Naive thymus-derived CD8-positive, alpha-beta T cell (primary cell): Measurements from ENCODE around the gene SLC19A1. TPM values are rescaled to one million over a fixed set of nuclear protein-coding genes. Genes with fewer than 3 reads are reported as not detected.

Experiments used
- ATAC-seq, 2 donors: fragments of 150-1000 bp; cut with Tn5 transposase in 1 of 2; sonication (Bioruptor Pico), chemical (Tn5 transposase) in 1 of 2; 1 replicate in 1 of 2; 2 replicates in 1 of 2; pipeline ENCODE4 v1.10.0; 2021; ENCODE audit warnings: mild to moderate bottlenecking in 2 of 2, moderate library complexity in 2 of 2
- POLR2A ChIA-PET: fragments of 350-600 bp; sonication (Branson Sonifier 250); formaldehyde crosslinking; loops from one replicate; lab custom pipeline; 2021; ENCODE audit warnings: antibody characterized with exemption; lab: Charles Lee
- DNase-seq, 10 donors: peaks; one replicate each; pipeline versions ENCODE4 v3.0.0 to v3.0.0-alpha.2; 2020 to 2022
- H3K27ac Mint-ChIP-seq, 10 donors: one replicate each; pipeline ENCODE4 v1.8.0; 2020 to 2022; ENCODE audit warnings: mild to moderate bottlenecking in 10 of 10, mixed read lengths in 10 of 10, moderate library complexity in 4 of 10, inconsistent platforms in 1 of 10
- H3K27me3 Mint-ChIP-seq, 5 donors: one replicate each; pipeline ENCODE4 v1.8.0; 2021 to 2022; ENCODE audit warnings: mixed read lengths in 5 of 5
- H3K36me3 Mint-ChIP-seq, 3 donors: one replicate each; pipeline ENCODE4 v1.8.0; 2020 to 2022; ENCODE audit warnings: mixed read lengths in 3 of 3, mild to moderate bottlenecking in 2 of 3, inconsistent platforms in 1 of 3
- H3K4me1 Mint-ChIP-seq, 4 donors: one replicate each; pipeline ENCODE4 v1.8.0; 2021 to 2022; ENCODE audit warnings: mixed read lengths in 4 of 4
- H3K4me3 Mint-ChIP-seq, 10 donors: one replicate each; pipeline ENCODE4 v1.8.0; 2020 to 2022; ENCODE audit warnings: mild to moderate bottlenecking in 10 of 10, mixed read lengths in 10 of 10, moderate library complexity in 6 of 10, inconsistent platforms in 1 of 10
- H3K9me3 Mint-ChIP-seq, 9 donors: one replicate each; pipeline ENCODE4 v1.8.0; 2020 to 2022; ENCODE audit warnings: mixed read lengths in 9 of 9, mild to moderate bottlenecking in 3 of 9, inconsistent platforms in 1 of 9, moderate library complexity in 1 of 9
- polyA plus RNA-seq, 3 donors: library from polyadenylated mRNA; unstranded; fragments of 300-500 nt; fragmentation: Illumina TruSeq; gene quantifications; one replicate each; pipeline ENCODE4 v1.2.3, GENCODE V29; 2021
- total RNA-seq, 8 experiments: library from RNA in 2 of 8; stranded (reverse) in 2 of 8; gene quantifications; one replicate each; pipeline ENCODE4 v1.2.3 and lab custom pipeline; 2021 to 2026

The SLC19A1 gene
- total and polyA plus RNA-seq, 5 experiments from 2014 or later, result 4.6 to 14.4 (median 10.2) TPM

GRCh38 chr21:45582128-45582527 lies 39.9 kb upstream of the SLC19A1 start:
- DNase-seq (no peak), ATAC-seq (no peak)
- POLR2A ChIA-PET, result no interaction called here
- Mint-ChIP-seq H3K27ac (no peak overlapping the region), H3K4me1 (no peaks in the 10 kb centered on the region), H3K36me3 (peaks cover 0 to 16% (median 8%) of the 10 kb centered on the region in 3 donors), H3K27me3 (peaks cover 0 to 19% (median 11%) of the 10 kb centered on the region in 5 donors), H3K4me3 (no peak overlapping the region), H3K9me3 (peaks cover 6 to 30% (median 15%) of the 10 kb centered on the region in 9 donors)

GRCh38 chr21:45581322-45581712 lies 39.1 kb upstream of the SLC19A1 start:
- Mint-ChIP-seq H3K36me3 (peaks cover 0 to 8% (median 5%) of the 10 kb centered on the region in 3 donors), H3K4me3 (no peak overlapping the region), H3K27me3 (peaks cover 0 to 12% (median 8%) of the 10 kb centered on the region in 5 donors), H3K27ac (no peak overlapping the region), H3K9me3 (peaks cover 3 to 22% (median 7%) of the 10 kb centered on the region in 9 donors), H3K4me1 (no peaks in the 10 kb centered on the region)
- ATAC-seq (no peak), DNase-seq (no peak)
- POLR2A ChIA-PET, result no interaction called here

DNA sequence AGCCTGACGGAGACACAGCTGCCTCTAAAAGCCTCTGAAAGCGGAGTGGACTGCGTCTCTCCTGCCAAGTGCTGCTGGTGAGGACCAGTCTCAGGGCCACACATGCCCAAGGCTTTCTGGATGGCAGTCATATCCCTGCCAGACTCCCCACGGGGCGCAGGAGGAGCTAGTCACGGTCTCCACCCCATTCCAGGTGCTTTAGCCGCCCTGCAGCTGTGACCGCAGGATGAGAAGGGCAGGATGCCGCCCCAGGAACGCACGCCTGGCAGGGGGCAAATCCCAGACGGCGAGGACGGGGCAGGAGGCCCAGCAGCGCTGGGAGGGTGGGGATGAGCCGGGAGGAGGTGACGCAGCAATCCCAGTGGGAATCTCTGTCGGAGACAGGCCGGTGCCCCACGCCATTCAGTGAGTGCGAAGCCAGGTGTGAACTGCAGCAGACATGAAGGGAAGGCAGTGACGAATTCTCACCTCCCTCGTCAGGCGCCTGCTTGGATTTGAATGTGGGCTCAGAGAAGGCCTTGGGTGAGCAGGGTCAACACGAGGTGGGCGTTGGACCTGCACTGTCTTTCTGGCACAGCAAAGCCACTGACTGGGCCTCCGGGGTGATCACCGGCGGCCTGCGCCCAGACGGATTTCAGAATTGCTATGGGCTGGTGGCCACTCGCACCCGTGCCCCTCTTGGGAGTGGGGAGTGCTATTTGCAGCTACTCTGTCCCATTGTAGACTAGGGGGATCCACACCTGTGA lies 38.5 kb upstream of the SLC19A1 start:
- Mint-ChIP-seq H3K4me1 (no peaks in the 10 kb centered on the region), H3K9me3 (peaks cover 0 to 17% (median 3%) of the 10 kb centered on the region in 9 donors), H3K36me3 (peaks cover 0 to 5% (median 5%) of the 10 kb centered on the region in 3 donors), H3K27me3 (peaks cover 0 to 9% (median 7%) of the 10 kb centered on the region in 5 donors), H3K4me3 (no peak overlapping the region), H3K27ac (no peak overlapping the region)
- no peak for DNase-seq
- ATAC-seq, result no peak
- POLR2A ChIA-PET, result no interaction called here

DNA sequence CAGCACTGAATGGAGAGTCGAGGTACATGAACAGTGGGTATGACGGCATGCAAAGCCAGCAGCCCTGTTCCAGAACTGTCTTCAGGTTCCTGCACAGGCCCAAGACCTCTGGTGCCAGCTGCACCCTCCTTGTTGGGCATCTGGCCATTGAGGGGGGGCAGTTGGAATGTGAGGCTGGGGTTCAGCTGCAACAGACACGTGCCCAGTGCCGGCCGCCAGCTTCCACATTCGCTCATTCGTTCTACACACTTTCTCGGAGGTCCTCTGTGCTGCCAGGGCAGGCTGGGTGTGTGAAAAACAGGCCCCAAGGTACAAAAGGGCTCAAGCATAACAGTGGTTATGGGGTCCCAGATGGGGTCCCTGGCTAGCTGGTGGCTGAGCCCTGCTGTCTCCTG lies 37.9 kb upstream of the SLC19A1 start:
- H3K27me3 Mint-ChIP-seq, result peaks cover 0 to 9% (median 7%) of the 10 kb centered on the region in 5 donors
- DNase-seq (no peak), ATAC-seq (no peak)
- peaks cover 0 to 5% (median 5%) of the 10 kb centered on the region in 3 donors for H3K36me3 Mint-ChIP-seq
- H3K9me3 Mint-ChIP-seq, result peaks cover 0 to 13% (median 2%) of the 10 kb centered on the region in 9 donors
- H3K27ac Mint-ChIP-seq, result no peak overlapping the region
- POLR2A ChIA-PET, result no interaction called here
- no peaks in the 10 kb centered on the region for H3K4me1 Mint-ChIP-seq
- H3K4me3 Mint-ChIP-seq, result no peak overlapping the region

DNA sequence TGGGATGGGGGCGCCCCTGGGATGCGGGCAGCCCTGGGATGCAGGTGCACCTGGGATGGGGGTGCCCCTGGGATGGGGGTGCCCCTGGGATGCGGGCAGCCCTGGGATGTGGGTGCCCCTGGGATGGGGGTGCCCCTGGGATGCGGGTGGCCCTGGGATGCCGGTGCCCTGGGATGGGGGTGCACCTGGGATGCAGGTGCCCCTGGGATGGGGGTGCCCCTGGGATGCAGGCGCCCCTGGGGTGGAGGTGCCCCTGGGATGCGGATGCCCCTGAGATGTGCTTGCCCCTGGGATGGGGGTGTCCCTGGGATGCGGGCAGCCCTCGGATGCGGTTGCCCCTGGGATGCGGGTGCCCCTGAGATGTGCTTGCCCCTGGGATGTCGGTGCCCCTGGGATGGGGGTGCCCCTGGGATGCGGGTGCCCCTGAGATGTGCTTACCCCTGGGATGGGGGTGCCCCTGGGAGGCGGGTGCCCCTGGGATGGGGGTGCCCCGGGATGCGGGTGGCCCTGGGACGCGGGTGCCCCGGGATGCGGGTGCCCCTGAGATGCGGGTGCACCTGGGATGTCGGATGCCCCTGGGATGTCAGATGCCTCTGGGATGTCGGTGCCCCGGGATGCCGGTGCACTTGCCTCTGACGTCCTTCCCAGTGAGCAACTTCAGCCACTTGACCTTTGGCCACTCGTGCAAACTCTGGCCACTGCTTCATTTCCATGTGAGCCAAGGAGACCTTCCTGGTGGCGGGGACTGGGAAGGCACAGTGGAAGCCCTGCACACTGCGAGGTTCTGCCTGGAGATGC lies 37.3 kb upstream of the SLC19A1 start:
- H3K36me3 Mint-ChIP-seq, result peaks cover 0 to 5% (median 0%) of the 10 kb centered on the region in 3 donors
- H3K4me3 Mint-ChIP-seq, result no peak overlapping the region
- peaks cover 0 to 13% (median 2%) of the 10 kb centered on the region in 9 donors for H3K9me3 Mint-ChIP-seq
- H3K27ac Mint-ChIP-seq, result no peak overlapping the region
- no peak for DNase-seq
- H3K27me3 Mint-ChIP-seq, result peaks cover 0 to 9% (median 4%) of the 10 kb centered on the region in 5 donors
- POLR2A ChIA-PET, result no interaction called here
- no peak for ATAC-seq
- H3K4me1 Mint-ChIP-seq, result no peaks in the 10 kb centered on the region

- peaks cover 0 to under 1% (median 0%) of the 10 kb centered on the region in 4 donors for H3K4me1 Mint-ChIP-seq
- POLR2A ChIA-PET, result no interaction called here
- no peak for DNase-seq
- no peak for ATAC-seq
- H3K27ac Mint-ChIP-seq, result no peak overlapping the region
- H3K27me3 Mint-ChIP-seq, result peaks cover 0 to 9% (median 0%) of the 10 kb centered on the region in 5 donors
- H3K9me3 Mint-ChIP-seq, result peaks cover 0 to 13% (median 2%) of the 10 kb centered on the region in 9 donors
- no peak overlapping the region for H3K4me3 Mint-ChIP-seq
- H3K36me3 Mint-ChIP-seq, result peaks cover 0 to 5% (median 0%) of the 10 kb centered on the region in 3 donors
These were observed 36.7 kb upstream of the SLC19A1 start for GRCh38 chr21:45578811-45579381.

DNA sequence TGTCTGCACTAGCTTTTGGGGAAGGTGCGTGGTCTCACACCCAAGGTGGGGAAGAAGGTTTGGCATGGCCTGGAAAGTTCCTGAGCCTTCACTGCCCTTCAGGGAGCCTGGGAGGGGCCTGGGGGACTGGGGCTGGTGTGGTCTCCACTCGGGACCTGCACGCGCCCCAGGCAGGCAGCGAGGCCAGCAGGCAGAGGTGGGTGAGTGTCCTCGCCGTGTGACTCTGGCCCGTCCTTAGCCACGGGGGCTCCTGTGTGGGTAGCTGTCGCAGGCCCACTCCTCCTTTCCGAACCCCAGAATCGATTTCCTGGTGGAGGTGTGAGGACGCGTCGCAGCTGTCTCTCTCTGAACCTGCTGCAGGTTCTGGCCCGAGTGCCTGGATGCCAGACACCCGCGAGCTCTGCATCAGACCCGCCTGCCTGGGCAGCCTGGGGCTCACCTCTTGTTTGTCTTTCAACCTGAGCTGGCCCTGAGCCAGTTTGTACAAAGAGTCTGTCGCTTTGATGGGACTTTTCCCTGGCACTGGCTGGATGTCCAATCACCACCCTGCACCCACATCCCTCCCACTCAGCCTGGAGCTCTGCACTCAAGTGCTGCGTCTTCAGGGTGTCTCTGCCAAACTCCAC lies 36.0 kb upstream of the SLC19A1 start:
- Mint-ChIP-seq H3K4me3 (peak overlapping the region in 1 of 10 donors; percentile 6), H3K27ac (no peak overlapping the region), H3K27me3 (peaks cover 0 to 9% (median 0%) of the 10 kb centered on the region in 5 donors), H3K36me3 (peaks cover 0 to 5% (median 0%) of the 10 kb centered on the region in 3 donors), H3K9me3 (peaks cover 0 to 12% (median 2%) of the 10 kb centered on the region in 9 donors), H3K4me1 (peaks cover 2 to 6% (median 4%) of the 10 kb centered on the region in 4 donors)
- DNase-seq (no peak), ATAC-seq (no peak)
- POLR2A ChIA-PET, result no interaction called here

DNA sequence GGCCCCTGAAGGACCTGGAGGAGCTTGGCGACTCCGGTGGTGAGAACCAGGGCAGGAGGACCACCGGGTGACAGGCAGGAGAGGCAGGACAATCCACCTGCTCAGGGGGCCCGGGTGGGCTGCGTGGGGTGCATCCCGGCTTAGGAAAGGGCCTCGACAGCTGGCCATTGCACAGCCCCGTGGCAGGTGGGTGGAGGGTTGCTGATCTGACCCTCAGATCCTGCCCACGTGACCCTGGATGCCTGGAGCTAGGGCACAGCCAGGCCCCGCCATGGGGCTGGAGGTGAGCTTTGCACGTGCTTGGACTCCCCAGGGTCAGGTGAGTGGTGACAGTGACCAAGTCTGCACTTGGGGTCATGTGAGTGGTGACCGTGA lies 35.5 kb upstream of the SLC19A1 start:
- DNase-seq, result no peak
- Mint-ChIP-seq H3K4me3 (no peak overlapping the region), H3K27ac (no peak overlapping the region), H3K9me3 (peaks cover 0 to 7% (median 0%) of the 10 kb centered on the region in 9 donors), H3K36me3 (peaks cover 0 to under 1% (median 0%) of the 10 kb centered on the region in 3 donors), H3K4me1 (peaks cover 2 to 8% (median 5%) of the 10 kb centered on the region in 4 donors), H3K27me3 (peaks cover 0 to 7% (median 0%) of the 10 kb centered on the region in 5 donors)
- POLR2A ChIA-PET, result no interaction called here
- ATAC-seq, result no peak

- H3K36me3 Mint-ChIP-seq, result no peaks in the 10 kb centered on the region
- DNase-seq, result no peak
- peaks cover 0 to 7% (median 0%) of the 10 kb centered on the region in 5 donors for H3K27me3 Mint-ChIP-seq
- POLR2A ChIA-PET, result no interaction called here
- H3K9me3 Mint-ChIP-seq, result no peaks in the 10 kb centered on the region
- no peak overlapping the region for H3K27ac Mint-ChIP-seq
- no peak for ATAC-seq
- H3K4me1 Mint-ChIP-seq, result peaks cover 2 to 8% (median 5%) of the 10 kb centered on the region in 4 donors
- no peak overlapping the region for H3K4me3 Mint-ChIP-seq
These were observed 34.8 kb upstream of the SLC19A1 start for GRCh38 chr21:45576838-45577737.

DNA sequence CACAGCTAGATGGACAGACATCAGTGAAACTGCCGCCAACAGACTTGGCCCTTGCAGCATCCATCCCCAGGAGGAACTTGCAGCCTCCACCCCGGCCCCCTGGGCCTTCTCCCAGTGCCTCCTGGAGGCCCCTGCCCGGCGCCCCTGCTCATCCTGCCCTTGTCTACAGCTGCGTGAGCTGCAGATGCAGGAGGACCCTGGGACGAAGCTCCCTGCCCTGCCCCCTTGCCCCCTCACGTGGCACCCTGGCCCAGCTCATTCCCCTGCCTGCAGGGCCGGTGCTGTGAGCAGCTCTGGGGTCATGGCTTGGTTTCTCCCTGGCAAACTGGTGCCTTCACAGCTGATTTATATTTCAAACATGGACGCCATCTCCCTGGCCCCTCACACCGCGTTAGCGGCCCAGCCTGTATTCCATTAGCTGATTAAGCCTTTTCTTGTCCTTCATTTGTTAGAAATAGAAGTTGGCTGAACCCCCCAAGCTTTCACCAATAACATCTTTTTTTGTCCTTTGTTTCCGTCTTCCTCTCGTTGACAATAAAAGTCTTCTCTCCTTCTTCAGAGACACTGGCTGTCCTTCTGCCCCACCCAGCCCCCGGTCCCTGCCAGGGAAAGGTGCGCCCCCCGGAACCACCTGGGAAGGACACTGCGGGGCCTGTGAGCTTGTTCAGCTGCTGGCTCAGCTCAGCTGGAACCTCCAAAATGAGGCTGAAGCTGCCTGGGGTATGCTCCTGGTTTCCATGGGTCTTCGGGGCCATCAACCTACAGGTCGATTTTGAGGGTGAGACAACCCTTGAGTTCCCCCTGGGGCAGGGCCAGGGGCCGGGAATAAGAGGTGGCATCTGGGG lies 34.0 kb upstream of the SLC19A1 start:
- peaks cover 2 to 8% (median 5%) of the 10 kb centered on the region in 4 donors for H3K4me1 Mint-ChIP-seq
- no peak overlapping the region for H3K4me3 Mint-ChIP-seq
- H3K9me3 Mint-ChIP-seq, result no peaks in the 10 kb centered on the region
- POLR2A ChIA-PET, result no interaction called here
- H3K27ac Mint-ChIP-seq, result peak overlapping the region in 1 of 10 donors; percentile 79
- H3K36me3 Mint-ChIP-seq, result no peaks in the 10 kb centered on the region
- DNase-seq, result no peak
- no peak for ATAC-seq
- H3K27me3 Mint-ChIP-seq, result peaks cover 0 to 7% (median 0%) of the 10 kb centered on the region in 5 donors
